ENCODE measurements around the gene NOTCH1. TPM values are rescaled to one million over a fixed set of nuclear protein-coding genes. Genes with fewer than 3 reads are reported as not detected.
A peak's percentile ranks its signal among the peaks of the same experiment; 100 is the strongest.

The NOTCH1 gene
- total and polyA plus RNA-seq, 2 of the 13 experiments (the other 11 are each of a cell fraction or from before 2014, with no cell fraction given): 0.09 to 0.35 TPM

DNA sequence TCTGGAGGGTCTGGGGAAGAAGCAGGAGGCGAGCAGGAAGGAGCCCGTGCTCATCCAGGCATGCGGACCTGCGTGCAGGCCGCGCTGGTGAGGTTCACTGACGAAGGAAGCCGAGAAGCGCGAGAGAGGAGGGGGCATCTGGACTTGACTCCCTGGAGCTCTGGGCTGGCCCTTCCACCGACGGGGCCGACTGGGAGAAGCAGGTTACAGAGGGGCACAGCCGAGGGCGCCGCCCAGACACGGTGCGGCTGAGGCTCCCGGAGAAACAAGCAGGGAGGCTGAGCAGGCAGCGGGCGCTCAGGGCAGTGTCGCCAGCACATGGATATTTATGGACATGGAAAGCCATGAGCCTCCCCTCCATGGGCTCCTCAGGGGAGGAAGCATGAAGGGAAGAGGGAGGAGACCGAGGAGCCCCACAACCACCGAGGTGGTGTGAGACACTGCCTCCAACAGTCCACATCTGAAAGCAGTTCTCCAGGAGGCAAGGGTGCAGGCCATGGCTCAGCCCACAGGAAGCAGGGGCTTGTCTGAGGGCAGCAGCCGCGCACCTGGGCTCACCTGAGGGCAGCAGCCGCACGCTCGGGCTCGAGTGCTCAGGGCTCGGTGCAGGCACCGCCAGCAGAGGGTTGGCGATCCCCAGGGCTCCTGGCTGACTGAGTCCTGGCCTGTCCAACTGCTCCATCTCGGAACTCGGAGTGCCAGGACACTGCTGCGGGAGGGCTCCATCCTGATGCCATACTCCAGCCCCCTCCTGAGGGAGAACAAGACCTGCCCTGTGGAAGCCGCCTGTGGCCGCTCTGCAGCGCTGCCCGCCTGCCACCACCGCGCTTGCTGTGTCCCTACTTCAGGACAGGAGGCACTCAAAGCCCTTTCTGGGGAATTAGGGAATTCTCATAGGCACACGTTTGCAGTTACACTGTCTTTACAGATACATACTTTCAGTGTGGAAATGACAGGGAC lies 90.5 kb downstream of the NOTCH1 start:
- Histone ChIP-seq H3K9me3 (ENCODE audit: low read length) (no peaks in the 10 kb centered on the region), H3K27me3 (ENCODE audit: control insufficient read depth in 1 of 2, insufficient read depth in 2 of 2, low read length in 2 of 2) (no peaks in the 10 kb centered on the region), H3K4me2 (ENCODE audit: low read depth, low read length) (no peak overlapping the region), H2AFZ (ENCODE audit: low read length) (no peak overlapping the region), H3K4me1 (ENCODE audit: insufficient read depth, low read length) (no peaks in the 10 kb centered on the region), H3K27ac (ENCODE audit: extremely low read length, insufficient read depth, low read length) (no peak overlapping the region), H3K9ac (ENCODE audit: insufficient read depth, low read depth, low read length) (no peak overlapping the region), H3K4me3 (replicated peaks in 1 of 3; ENCODE audit: insufficient read depth in 1 of 3, low read depth in 2 of 3, low read length in 3 of 3) (no peak overlapping the region), H4K20me1 (ENCODE audit: insufficient read depth, low read length) (no peaks in the 10 kb centered on the region), H3K36me3 (replicated peaks in 1 of 2; ENCODE audit: control insufficient read depth in 1 of 2, insufficient read depth in 2 of 2, low read length in 2 of 2) (peaks cover 45 to 79% of the 10 kb centered on the region in 2 experiments; a peak in 4 of 5 replicates), H3K79me2 (ENCODE audit: insufficient read depth, low read length) (no peaks in the 10 kb centered on the region)
- ATAC-seq (peak; percentile 16), FAIRE-seq (no peak), DNase-seq (ENCODE audit: low spot score) (no peak)
- TF ChIP-seq ZNF7 (CRISPR knock-in tag; IDR thresholded peaks at IDR 0.05) (no peak), AGO2 (optimal IDR thresholded peaks at IDR 0.05; ENCODE audit: low read depth, low read length) (peak; percentile 39), ZSCAN12 (CRISPR knock-in tag; IDR thresholded peaks at IDR 0.05) (no peak), ZNF44 (CRISPR knock-in tag; IDR thresholded peaks at IDR 0.05) (no peak), NR3C1 (CRISPR knock-in tag; IDR thresholded peaks at IDR 0.05) (no peak), ATRX (CRISPR knock-in tag; IDR thresholded peaks at IDR 0.05; ENCODE audit: borderline replicate concordance) (no peak), ZNF703 (CRISPR knock-in tag; IDR thresholded peaks at IDR 0.05; ENCODE audit: borderline replicate concordance) (no peak), ZNF546 (CRISPR knock-in tag; conservative IDR thresholded peaks at IDR 0.05) (no peak), MEIS2 (CRISPR knock-in tag; IDR thresholded peaks at IDR 0.05) (no peak), HOXA7 (CRISPR knock-in tag; IDR thresholded peaks at IDR 0.05) (no peak), ZNF329 (CRISPR knock-in tag; IDR thresholded peaks at IDR 0.05; ENCODE audit: low read depth) (no peak), POLR2AphosphoS5 (IDR thresholded peaks at IDR 0.05; ENCODE audit: low read depth, low read length) (no peak), ZNF441 (CRISPR knock-in tag; IDR thresholded peaks at IDR 0.05; ENCODE audit: borderline replicate concordance) (no peak), RBFOX2 (IDR thresholded peaks at IDR 0.05; ENCODE audit: low read depth, low read length) (peak; percentile 42; the same call in 1 of the 2 replicates)
- 94% methylated on average over 31 of the region's 43 CpGs for WGBS (ENCODE audit: low lambda C conversion rate)
- POLR2A ChIA-PET: no interaction called here
- no TSS peak for BruUV-seq (replicated peaks)
- in situ Hi-C loops (cut with HindIII; ENCODE audit: extremely low pct_ligation_motif_present, low pct_unique_long_range_greater_than_20kb): no loop called here
- CTCF ChIA-PET (ENCODE audit: low intra/inter-chr PET ratio, low total read pairs): no interaction called here
- intact Hi-C loops (cut with micrococcal nuclease; ENCODE audit: unreplicated experiment): no loop called here
